Esophagus squamous epithelium (tissue), 5 donors: ENCODE data around the gene ZNF610. TPM values are rescaled to one million over a fixed set of nuclear protein-coding genes. Genes with fewer than 3 reads are reported as not detected.

Source experiments
- DNase-seq: peaks from one replicate; lab custom pipeline; 2025; lab: John Stamatoyannopoulos, UW
- H3K27ac ChIP-seq, 4 donors: fragments of 200-600 bp; sonication (generic); one replicate each; pipeline ENCODE4 v1.5.1; 2016 to 2019; ENCODE audit warnings: mild to moderate bottlenecking in 1 of 4
- H3K27me3 ChIP-seq, 4 donors: fragments of 200-600 bp; sonication (generic); 1 replicate in 3 of 4; 2 replicates in 1 of 4; pipeline versions ENCODE4 v1.5.1 to v1.6.0; 2017 to 2021; ENCODE audit warnings: antibody characterized with exemption in 1 of 4
- H3K36me3 ChIP-seq, 3 donors: fragments of 200-600 bp; sonication (generic); one replicate each; pipeline ENCODE4 v1.5.1; 2016 to 2019
- H3K4me1 ChIP-seq, 3 donors: fragments of 200-600 bp; sonication (generic); one replicate each; pipeline ENCODE4 v1.5.1; 2017 to 2019
- H3K4me3 ChIP-seq, 4 donors: fragments of 200-600 bp; sonication (generic); 1 replicate in 3 of 4; 2 replicates in 1 of 4; pipeline ENCODE4 v1.5.1; 2016 to 2019; ENCODE audit warnings: mild to moderate bottlenecking in 2 of 4, moderate library complexity in 1 of 4
- H3K9me3 ChIP-seq, 3 donors: fragments of 200-600 bp; sonication (generic); one replicate each; pipeline ENCODE4 v1.5.1; 2016 to 2019
- POLR2A ChIP-seq, 4 donors: fragments of 450-650 bp; IDR thresholded peaks; one replicate each; pipeline ENCODE4 v1.6.1; 2017; ENCODE audit warnings: antibody characterized with exemption in 4 of 4, mild to moderate bottlenecking in 4 of 4, moderate library complexity in 3 of 4
- WGBS, 2 donors: methylation state at CpG; one replicate each; pipeline ENCODE4 v1.1.5; 2018; 5-methylcytosine and 5-hydroxymethylcytosine counted together
- intact Hi-C: fragments of 100-400 bp; cut with DNase I; formaldehyde crosslinking; loops from one replicate; pipeline ENCODE4 v1.15.0; 2022
- total RNA-seq, 4 donors: library from RNA; depleted of rRNA; stranded (reverse); fragments of >200 nt; gene quantifications; one replicate each; pipeline ENCODE4 v1.1.0, GENCODE V29; 2016
- TF ChIP-seq, protein P1 (sequence below), 6 experiments: fragments of 450-650 bp in 4 of 6; fragments of 200-600 bp in 2 of 6; sonication (generic) in 2 of 6; IDR thresholded peaks; one replicate each; pipeline ENCODE4 v1.5.1; 2016 to 2019; ENCODE audit warnings: antibody characterized with exemption in 6 of 6, mild to moderate bottlenecking in 4 of 6, moderate library complexity in 4 of 6
- donor health status: DM: yes; HTN: yes; CAD: no.

The ZNF610 gene
- total RNA-seq, 4 donors from 2014 or later, result 0.15 to 0.95 (median 0.15) TPM; not detected in 1

DNA sequence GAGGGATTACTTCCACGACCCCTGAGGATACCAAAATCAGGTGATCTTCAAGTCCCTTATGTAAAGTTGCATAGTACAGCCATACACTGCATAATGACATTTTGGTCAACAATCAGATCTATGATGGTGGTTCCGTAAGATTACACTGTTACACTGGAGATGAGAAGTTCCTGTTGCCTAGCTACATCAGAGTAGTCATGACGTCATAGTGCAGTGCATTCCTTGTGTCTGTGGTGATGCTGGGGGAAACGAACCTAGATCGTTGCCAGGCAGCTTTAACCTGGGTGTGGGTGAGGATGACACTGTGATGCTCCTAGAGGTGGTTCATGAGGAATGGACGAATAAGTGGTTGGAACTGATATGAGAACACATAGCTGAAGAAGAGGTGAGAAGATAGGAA lies 9.1 kb downstream of the ZNF610 start:
- intact Hi-C loops, result no loop called here
- Histone ChIP-seq H3K27ac (no peak overlapping the region), H3K9me3 (peaks cover 0 to 74% (median 0%) of the 10 kb centered on the region in 3 donors), H3K27me3 (no peaks in the 10 kb centered on the region), H3K4me1 (no peaks in the 10 kb centered on the region), H3K4me3 (no peak overlapping the region), H3K36me3 (peaks cover 0 to 24% (median 0%) of the 10 kb centered on the region in 3 donors)
- WGBS, 2 donors, result 77 to 82% methylated on average over 6 of the region's 6 CpGs
- no peak for DNase-seq
- no peak for TF ChIP-seq POLR2A (IDR thresholded peaks at IDR 0.05)
- TF ChIP-seq, protein P1, sequence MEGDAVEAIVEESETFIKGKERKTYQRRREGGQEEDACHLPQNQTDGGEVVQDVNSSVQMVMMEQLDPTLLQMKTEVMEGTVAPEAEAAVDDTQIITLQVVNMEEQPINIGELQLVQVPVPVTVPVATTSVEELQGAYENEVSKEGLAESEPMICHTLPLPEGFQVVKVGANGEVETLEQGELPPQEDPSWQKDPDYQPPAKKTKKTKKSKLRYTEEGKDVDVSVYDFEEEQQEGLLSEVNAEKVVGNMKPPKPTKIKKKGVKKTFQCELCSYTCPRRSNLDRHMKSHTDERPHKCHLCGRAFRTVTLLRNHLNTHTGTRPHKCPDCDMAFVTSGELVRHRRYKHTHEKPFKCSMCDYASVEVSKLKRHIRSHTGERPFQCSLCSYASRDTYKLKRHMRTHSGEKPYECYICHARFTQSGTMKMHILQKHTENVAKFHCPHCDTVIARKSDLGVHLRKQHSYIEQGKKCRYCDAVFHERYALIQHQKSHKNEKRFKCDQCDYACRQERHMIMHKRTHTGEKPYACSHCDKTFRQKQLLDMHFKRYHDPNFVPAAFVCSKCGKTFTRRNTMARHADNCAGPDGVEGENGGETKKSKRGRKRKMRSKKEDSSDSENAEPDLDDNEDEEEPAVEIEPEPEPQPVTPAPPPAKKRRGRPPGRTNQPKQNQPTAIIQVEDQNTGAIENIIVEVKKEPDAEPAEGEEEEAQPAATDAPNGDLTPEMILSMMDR (IDR thresholded peaks at IDR 0.05), result no peak

DNA sequence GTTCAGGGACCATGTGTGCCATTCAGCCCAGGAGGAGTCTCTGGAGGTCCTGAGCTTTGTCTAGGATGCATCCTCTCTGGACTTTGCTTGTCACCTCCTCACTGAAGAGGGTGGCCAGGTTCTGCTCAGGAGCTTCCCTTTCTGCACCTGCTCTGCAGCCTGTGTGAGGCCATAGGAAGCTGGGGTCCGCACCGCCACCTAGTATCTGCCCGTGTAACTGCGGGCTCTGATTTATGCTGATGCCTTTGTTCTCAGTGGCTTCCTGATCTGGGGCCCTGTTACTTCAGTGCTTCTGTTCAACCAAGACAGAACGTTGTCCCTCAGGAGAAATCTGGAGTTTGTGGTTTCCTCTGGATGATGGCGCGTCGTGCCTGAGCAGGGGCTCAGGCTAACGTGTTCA lies 15.5 kb downstream of the ZNF610 start:
- TF ChIP-seq, protein P1 (IDR thresholded peaks at IDR 0.05), result no peak
- TF ChIP-seq POLR2A (IDR thresholded peaks at IDR 0.05), result no peak
- intact Hi-C loops, result no loop called here
- peaks cover 0 to 69% (median 3%) of the 10 kb centered on the region in 3 donors for H3K9me3 ChIP-seq
- DNase-seq, result no peak
- no peaks in the 10 kb centered on the region for H3K4me1 ChIP-seq
- no peak overlapping the region for H3K27ac ChIP-seq
- no peak overlapping the region for H3K4me3 ChIP-seq
- WGBS, 2 donors, result 76% methylated on average over 8 of the region's 9 CpGs; no CpG with 5 or more reads in 1 of the 2 donors
- H3K36me3 ChIP-seq, result peaks cover 0 to 80% (median 0%) of the 10 kb centered on the region in 3 donors
- H3K27me3 ChIP-seq, result no peaks in the 10 kb centered on the region

DNA sequence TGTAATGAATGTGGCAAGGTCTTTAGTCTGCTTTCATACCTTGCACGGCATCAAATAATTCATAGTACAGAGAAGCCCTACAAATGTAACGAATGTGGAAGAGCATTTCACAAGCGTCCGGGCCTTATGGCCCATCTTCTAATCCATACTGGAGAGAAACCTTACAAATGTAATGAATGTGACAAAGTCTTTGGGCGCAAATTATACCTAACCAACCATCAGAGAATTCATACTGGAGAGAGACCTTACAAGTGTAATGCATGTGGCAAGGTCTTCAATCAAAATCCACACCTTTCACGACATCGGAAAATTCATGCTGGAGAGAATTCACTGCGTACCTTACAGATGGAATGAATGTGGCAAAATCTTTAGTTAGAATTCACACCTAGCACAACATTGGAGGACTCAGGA lies 30.4 kb downstream of the ZNF610 start:
- H3K27me3 ChIP-seq, result no peaks in the 10 kb centered on the region
- H3K9me3 ChIP-seq, result peaks cover 0 to 82% (median 48%) of the 10 kb centered on the region in 3 donors
- no peak overlapping the region for H3K27ac ChIP-seq
- intact Hi-C loops, result no loop called here
- WGBS, 2 donors, result 93 to 95% methylated on average over 8 of the region's 8 CpGs
- no peak overlapping the region for H3K4me3 ChIP-seq
- no peak for DNase-seq
- peaks cover 0 to 15% (median 3%) of the 10 kb centered on the region in 3 donors for H3K4me1 ChIP-seq
- no peak for TF ChIP-seq POLR2A (IDR thresholded peaks at IDR 0.05)
- TF ChIP-seq, protein P1 (IDR thresholded peaks at IDR 0.05), result no peak
- peaks cover 0 to 43% (median 0%) of the 10 kb centered on the region in 3 donors for H3K36me3 ChIP-seq

DNA sequence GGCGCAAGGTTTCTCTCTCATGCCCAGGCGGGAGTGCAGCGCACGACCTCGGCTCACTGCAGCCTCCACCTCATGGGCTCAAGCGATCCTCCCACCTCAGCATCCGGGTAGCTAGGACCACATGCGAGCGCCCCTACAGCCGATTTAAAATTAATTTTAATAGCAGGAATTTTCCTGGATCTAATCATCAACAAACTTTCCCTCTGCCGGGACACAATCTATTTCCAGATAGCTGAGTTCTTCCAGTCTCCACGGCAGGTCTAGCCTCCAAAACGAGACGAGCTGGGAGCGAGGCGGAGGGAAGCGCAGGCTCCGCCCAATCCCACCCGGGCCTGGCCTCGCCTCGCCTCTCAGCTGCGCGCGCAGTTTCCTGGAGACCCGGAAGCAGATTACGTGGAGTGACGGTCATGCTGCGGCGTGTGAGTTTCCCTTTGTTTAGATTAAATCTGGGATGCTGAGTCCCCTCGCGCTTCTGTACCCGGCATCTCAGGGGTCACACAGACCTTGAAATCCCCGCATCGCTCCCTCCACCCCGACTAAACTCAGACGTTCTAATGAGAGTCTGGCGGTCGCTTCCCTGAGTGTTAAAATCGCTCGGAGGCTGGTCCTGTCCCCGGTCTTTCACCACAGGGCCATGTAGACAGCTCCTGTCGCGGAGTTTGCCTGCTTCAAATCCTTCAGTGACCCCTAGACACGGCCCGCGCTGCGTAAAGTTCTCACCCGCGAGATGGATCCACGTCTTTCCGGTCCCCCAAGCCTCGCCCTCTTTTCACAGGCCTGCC lies 33.7 kb downstream of the ZNF610 start, which contains the start of gene ZNF880:
ZNF880 (plus strand) TSS at position 365 of the 782 bp plus-strand sequence; CDS start at position 408, 43 bp downstream.
- Histone ChIP-seq H3K27me3 (no peaks in the 10 kb centered on the region), H3K4me3 (peak within 1 kb of the TSS; percentile 43 to 74 (median 66)), H3K27ac (peak within 1 kb of the TSS; percentile 83 to 95 (median 90)), H3K36me3 (peaks cover 0 to 51% (median 10%) of the 10 kb centered on the region in 3 donors), H3K4me1 (peaks cover 0 to 15% (median 3%) of the 10 kb centered on the region in 3 donors), H3K9me3 (peaks cover 0 to 77% (median 34%) of the 10 kb centered on the region in 3 donors)
- TF ChIP-seq POLR2A (IDR thresholded peaks at IDR 0.05), result peak in 1 of 4 donors; percentile 27
- TF ChIP-seq, protein P1 (IDR thresholded peaks at IDR 0.05), result no peak
- DNase-seq, result peak; percentile 51
- 5% methylated on average over 41 to 45 of the region's 52 CpGs for WGBS, 2 donors
- intact Hi-C loops, result no loop called here

DNA sequence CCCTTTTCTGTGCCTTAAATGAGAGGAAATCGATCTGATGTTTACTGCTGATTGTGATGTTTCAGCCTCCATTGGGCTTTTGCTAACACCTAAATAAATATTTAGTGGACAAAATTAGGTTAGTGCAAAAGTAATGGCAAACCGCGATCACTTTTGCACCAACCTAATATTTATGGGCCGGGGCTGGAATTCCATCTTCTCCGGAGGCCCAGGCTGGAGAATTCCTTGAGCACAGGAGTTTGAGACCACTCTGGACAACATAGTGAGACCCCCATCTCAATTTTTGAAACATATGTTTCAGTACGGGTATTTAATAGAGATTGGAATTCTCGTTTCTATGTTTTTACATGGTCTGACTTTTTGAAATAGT lies 34.3 kb downstream of the ZNF610 start:
- Histone ChIP-seq H3K9me3 (peaks cover 0 to 77% (median 28%) of the 10 kb centered on the region in 3 donors), H3K36me3 (peaks cover 0 to 53% (median 10%) of the 10 kb centered on the region in 3 donors), H3K27me3 (no peaks in the 10 kb centered on the region), H3K4me3 (peak overlapping the region; percentile 43 to 74 (median 66)), H3K27ac (peak overlapping the region; percentile 83 to 95 (median 90)), H3K4me1 (peaks cover 0 to 15% (median 3%) of the 10 kb centered on the region in 3 donors)
- intact Hi-C loops, result no loop called here
- no peak for TF ChIP-seq POLR2A (IDR thresholded peaks at IDR 0.05)
- TF ChIP-seq, protein P1 (IDR thresholded peaks at IDR 0.05), result no peak
- WGBS, 2 donors, result 36 to 45% methylated on average over 7 of the region's 7 CpGs
- DNase-seq, result no peak
